Effector CD4-positive, alpha-beta T cell (primary cell): ENCODE data around the gene KCNQ1.
"Not testable (repeated sequence)": the region's sequence is repeated elsewhere in the genome, so short reads cannot be mapped to it uniquely, and the experiment has no call there.

Experiments
- DNase-seq: peaks from one replicate; pipeline ENCODE4 v3.0.0-alpha.2; 2020

The KCNQ1 gene

DNA sequence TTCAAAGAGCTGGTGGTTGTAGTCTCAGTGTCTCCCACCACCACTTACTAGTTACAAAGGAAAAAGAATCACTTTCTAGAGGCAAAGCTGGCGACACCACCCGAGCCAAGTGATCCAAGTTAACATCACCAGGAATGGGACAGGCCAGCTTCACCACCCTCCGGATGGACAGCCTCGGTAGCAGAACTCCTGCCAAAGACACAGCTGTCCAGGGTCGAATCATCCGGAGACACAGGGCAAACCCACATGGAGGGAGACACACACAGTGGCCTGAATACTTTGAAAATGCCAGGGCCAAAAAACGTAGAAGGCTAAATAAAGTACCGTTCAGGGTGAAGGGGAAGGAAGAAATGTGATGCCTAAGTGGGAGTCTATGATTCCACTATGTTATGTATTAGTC is 33.1 kb downstream of the KCNQ1 start:
- DNase-seq, result no peak

DNA sequence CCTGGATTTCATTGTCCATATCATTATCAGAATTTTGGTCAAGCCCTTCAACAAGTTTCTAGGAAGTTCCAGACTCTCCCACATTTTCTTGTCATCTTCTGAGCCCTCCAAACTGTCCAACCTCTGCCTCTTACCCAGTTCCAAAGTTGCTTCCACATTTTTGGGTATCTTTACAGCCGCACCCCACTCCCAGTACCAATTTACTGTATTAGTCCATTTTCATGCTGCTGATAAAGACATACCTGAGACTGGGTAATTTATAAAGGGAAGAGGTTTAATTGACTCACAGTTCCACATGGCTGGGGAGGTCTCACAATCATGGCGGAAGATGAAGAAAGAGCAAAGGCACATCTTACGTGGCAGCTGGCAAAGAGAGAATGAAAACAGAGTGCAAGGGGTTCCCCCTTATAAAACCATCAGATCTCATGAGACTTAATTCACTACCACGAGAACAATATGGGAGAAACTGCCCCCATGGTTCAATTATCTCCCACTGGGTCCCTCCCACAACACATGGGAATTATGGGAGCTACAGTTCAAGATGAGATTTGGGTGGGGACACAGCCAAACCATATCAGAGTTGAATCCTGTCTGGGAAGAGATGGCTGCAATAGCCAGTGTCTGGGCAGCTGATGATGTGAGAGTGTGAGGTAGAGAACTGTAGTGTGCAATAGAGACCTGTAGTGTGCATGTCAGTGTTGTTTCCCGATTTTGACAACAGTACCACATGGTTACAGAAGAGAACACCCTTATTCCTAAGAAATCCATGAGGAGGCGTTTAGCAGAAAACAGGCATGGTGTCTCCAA is 35.5 kb downstream of the KCNQ1 start:
- not testable (repeated sequence) for DNase-seq

DNA sequence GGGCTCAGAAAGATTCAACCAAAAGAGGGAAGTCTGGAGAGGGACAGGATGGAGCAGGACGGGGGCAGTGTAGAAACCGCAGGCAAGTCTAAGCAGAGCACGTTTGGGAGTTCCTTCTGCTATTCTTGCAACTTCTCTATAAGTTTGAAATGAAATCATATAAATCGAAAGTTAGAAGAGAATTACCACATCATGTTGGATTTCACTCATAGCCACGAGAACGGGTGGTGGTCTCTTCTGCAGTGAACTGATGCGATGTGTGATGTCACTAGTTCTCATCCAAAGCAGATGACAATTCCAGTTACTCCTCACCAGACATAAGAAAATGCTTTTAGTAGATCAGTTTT is 36.0 kb downstream of the KCNQ1 start:
- no peak for DNase-seq

DNA sequence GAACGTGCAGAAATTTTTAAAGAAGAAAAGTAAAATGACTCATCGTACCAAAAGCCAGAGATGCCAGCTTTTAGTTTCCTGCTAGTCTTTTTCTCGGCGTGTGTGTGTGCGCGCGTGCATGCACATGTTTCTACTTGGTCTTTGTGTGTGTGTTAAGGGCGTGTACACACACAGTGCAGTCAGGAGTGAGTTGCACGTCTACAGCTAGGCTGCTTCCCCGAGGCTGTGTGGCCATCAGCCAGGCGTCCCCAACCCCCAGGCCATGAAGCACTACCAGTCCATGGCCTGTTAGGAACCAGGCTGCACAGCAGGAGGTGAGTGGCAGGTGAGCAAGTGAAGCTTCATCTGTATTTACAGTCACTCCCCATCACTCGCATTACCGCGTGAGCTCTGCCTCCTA is 36.4 kb downstream of the KCNQ1 start:
- no peak for DNase-seq

DNA sequence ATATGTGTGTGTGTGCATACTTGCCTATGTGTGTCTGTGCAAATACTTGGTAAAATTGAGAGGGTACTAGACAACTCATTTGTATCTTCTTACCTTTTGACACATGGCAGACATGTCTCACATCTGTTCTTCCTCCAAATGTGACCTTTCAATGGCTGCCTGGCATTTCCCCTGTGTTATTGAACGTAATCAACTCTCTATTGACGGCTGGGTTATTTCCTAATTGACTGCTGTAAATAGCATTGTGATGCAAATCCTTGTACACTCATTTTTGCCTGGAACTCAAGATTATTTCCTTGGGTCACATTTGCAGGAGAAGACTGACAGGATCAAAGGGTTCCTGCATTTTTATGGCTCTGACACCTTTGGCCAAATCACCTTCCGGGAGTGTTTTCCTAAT is 37.4 kb downstream of the KCNQ1 start:
- DNase-seq, result no peak

DNA sequence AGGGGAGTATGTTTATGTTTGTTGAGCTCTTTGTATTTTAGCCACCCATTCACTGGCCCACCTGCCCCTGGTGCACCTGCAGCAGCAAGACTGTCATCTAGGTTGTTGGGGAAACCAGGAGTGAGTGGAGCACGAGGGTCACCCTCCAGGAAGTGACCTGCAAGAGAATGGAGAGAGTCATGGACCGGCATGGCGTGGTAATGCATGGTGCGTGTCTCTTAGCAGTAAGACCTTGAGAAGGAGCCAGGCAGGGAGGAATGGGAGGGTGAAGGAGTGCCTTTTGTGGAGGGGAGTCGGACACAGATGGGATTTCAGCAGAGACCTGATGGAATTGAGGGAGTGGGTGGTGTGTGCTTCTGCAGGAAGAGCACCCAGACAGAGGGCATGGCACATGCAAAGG is 37.9 kb downstream of the KCNQ1 start:
- no peak for DNase-seq

DNA sequence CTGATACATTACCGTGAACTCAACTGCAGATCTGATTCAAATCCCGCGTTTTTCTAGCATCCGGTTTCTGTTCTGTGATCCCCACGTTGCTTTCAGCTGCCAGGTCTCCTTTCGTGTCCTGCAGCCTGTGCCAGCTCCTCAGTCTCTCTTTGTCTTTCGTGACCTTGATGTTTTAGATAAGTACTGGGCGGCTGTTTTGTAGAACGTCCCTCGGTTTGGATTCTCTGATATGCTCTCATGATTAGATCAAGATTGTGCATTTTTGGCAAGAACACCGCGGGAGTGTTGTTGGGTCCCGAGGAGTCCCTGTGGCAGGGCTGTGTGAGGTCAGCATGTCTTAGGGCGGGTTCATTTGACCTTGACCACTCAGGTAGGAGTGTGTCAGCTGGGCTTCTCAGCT is 38.6 kb downstream of the KCNQ1 start:
- no peak for DNase-seq

DNA sequence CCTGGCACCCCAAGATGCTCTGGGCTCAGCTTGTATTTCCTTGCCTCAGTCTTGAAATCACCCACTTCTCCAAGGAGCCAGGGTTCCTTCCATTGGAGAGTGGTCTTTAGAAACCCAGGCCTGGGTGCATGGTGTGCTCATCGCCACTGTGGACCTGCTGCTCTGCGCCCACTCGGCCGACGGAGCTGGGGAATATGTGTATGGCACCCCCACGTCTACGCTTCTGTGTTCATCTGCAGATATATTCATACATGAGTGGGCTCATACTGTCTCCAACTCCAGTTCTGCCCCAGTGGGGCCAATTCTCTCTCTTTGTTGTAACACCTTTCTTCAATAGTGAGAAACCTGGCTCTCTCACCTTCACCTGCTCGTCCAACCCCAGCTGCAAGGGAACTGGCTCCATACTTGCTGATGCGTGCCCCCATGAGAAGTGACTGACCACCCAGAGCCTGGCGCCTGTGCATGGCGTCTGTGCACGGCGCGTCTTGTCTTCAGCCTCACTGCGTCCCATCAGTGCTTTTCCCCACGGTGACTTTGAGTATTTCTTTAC is 39.8 kb downstream of the KCNQ1 start:
- DNase-seq, result no peak

DNA sequence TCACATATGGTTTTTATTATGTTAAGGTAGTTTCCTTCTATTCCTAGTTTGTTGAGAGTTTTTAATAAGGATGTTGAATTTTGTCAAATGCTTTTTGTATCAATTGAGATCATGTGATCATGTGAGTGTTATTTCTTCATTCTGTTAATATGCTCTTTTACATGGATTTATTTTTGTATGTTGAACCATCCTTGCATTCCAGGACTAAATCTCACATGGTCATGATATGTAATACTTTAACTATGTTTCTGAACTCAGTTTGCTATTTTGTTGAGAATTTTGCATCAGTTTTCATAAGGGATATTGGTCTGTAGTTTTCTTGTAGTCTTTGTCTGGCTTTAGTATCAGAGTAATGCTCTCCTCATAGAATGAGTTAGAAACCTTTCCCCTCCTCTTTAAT is 43.2 kb downstream of the KCNQ1 start:
- no peak for DNase-seq

DNA sequence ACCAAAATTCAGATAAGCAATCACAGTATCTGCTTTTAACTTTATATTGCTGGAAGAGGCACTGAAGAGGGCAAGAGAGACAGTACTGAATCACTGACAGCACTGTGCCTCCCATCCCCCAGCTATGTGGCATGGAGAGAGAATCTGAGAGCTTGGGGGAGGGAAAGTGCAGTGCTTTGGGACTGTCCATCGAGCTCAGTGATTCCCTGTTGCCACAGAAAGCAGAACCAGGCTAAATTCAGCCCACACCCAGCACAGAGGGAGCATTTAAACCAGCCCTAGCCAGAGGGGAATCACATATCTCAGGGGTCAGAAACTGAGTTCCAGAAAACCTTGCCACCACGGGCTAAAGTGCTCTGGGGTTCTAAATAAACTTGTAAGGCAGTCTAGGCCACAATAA is 44.3 kb downstream of the KCNQ1 start:
- DNase-seq, result no peak

DNA sequence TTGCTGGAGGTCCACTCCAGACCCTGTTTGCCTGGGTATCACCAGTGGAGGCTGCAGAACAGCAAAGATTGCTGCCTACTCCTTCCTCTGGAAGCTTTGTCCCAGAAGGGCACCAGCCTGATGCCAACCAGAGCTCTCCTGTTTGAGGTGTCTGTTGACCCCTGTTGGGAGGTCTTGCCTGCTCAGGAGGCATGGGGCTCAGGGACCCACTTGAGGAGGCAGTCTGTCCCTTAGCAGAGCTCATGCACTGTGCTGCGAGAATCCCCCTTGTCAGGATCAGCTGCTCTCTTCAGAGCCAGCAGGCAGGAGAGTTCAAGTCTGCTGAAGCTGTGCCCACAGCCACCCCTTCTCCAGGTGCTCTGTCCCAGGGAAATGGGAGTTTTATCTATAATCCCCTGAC is 53.1 kb downstream of the KCNQ1 start:
- DNase-seq, result not testable (repeated sequence)

DNA sequence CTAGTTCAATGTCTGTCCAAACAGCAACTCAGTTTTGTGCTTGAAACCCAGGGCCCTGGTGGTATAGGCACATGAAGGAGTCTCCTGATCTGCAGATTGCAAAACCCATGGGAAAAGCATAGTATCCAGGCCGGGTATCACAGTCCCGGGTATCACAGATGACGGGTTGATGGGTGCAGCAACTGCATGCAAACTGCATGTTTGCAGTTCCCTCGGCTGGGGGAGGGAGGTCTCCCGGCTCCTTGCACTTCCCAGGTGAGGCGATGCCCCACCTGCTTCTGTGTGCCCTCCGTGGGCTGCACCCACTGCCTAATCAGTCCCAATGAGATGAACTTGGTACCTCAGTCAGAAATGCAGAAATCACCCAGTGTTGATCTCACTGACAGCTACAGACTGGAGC is 53.9 kb downstream of the KCNQ1 start:
- DNase-seq, result no peak

DNA sequence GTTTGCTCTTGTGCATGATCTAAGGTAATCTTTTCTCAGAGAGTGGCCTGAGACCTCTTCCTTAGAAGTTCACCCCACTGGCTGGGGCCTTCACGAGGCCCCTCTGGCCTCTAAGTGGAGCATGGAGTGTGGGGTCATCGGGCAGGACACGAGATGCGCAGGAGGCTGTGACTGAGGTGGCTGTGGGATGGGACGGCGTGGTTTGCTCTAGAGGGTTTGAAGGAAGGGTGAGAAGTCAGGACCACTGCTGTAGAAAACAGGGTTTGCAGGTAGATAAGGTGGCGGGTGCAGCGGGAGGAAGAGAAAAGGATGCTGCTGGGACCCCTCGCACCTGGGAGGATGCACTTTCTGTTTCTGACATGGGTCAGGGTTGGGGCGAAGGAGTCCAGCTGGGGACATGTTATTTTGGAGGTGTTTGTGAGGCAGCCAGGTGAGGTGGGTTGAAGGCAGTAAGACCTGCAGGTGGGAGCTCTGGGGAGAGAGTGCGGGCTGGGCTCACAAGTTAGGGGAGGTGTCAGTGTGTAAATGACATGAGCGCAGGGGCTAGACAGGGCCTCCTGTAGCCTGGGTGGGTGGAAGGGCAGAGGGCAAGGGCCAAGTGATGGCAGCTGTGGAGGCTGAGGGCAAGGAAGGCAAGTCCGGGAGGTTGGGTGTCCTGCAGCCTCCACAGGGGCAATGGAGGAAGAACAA is 62.5 kb downstream of the KCNQ1 start:
- DNase-seq, result no peak

DNA sequence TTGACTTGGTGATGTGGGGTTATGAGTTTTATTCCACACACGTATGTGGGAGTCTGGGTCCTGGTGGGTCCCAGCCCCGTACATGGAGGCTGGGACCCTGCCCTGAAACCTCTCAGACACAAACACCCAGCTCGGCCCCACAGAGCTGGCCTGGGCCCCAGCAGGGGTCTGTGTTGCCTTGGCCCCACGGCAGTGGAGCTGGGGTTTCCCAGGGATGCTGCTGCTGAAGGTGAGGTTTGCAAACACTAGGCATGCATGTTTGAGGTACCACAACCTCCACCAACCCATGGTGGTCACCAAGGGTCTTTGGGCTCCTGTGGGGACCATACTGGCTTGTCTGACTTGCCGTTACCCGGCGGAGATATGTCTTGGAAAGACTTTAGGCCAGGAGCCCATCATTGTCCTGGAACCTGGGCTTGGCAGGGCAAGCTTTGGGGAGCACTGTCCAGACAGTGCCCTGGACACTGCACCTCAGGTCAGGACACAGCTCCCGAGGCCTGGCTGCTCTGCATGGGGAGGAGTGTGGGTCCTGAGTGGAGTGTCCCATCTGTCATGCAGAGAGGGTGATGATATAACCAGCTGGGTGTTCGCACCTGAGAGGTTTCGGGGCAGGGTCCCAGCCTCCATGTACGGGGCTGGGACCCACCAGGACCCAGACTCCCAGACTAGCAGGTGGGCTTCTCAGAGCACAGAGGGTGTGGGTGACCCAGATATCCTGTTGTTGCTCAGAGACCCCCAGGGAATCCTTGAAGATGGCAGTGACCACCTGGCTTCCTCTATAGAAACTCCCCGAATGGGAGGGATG is 63.3 kb downstream of the KCNQ1 start:
- no peak for DNase-seq

DNA sequence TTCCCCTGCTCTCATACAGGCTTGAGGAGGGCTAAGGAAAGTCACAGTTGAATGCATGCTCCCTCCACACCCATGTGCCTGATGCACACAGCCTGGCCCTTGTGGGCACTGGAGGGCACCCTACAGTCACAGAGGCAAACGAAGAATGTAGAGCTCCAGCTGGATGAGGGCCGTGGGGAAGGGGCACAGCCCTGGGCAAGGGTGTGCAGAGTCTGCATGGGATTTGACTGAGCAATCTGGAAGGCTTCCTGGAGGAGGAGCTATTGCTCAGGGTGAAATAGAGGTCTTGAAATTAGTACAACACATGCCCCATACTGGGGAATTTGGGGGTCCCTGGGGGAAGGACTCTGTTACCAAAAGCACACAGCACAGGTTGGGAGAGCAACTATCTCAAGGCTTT is 64.0 kb downstream of the KCNQ1 start:
- no peak for DNase-seq

DNA sequence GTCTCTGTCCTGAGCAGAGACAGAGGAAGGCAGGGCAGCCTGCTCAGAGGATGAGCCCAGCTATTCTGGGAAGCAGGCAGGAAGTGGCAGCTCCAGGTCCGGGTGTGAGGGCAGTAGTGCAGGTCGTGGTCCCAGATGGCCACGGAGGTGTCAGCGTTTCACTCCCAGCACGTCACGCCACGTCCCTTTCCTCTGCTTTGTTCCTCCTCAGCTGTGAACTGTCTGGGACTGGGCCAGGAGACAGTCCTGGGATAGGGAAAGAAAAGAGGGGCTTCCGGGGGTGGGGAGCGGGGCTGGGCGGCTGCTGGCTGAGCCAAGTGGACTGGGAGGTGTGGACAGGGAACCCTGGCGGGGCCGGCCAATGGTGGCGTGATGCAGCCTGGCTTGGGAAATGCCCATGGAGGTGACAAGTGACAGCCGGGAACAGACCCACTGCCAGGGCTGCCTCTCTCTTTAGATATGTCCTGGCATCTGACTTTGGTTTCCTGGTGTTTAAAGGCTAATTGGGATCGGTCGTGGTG is 64.7 kb downstream of the KCNQ1 start:
- no peak for DNase-seq

DNA sequence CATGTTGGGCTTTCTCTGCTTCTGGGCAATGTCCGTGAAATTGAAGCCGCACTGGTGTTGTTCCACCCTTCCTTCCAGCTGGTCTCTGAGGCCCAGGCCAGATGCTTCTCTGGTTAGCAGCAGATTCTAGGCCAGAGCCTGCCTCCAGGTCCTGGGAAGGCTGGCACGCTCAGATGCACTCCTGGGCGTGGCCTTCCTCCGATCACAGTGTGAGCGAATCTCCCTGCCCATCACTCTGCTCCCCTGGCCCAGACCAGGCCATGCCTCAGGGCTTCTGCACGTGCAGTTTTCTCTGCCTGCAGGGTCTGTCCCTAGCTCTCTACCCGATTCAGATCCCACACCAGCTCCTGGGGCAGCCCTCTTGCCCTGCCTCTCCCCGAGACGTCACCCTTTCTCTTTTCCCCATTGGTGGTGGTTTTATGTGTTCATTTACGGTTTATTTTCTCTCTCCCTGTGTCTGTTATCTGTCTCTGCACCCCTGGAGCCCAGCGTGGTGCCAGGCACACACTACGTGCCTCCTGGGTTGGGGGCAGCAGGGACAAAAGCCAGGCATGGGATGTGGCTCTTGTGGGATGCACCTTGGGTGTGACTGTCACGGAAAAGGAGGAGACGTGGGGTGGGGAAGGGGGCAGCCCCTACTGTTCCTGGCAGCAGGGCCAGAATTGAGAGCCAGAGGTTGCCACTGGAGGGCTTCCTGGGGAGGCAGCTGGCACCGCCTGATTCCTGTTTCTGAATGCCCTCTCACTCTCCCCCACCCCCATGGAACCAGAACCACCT is 66.0 kb downstream of the KCNQ1 start:
- DNase-seq, result no peak

DNA sequence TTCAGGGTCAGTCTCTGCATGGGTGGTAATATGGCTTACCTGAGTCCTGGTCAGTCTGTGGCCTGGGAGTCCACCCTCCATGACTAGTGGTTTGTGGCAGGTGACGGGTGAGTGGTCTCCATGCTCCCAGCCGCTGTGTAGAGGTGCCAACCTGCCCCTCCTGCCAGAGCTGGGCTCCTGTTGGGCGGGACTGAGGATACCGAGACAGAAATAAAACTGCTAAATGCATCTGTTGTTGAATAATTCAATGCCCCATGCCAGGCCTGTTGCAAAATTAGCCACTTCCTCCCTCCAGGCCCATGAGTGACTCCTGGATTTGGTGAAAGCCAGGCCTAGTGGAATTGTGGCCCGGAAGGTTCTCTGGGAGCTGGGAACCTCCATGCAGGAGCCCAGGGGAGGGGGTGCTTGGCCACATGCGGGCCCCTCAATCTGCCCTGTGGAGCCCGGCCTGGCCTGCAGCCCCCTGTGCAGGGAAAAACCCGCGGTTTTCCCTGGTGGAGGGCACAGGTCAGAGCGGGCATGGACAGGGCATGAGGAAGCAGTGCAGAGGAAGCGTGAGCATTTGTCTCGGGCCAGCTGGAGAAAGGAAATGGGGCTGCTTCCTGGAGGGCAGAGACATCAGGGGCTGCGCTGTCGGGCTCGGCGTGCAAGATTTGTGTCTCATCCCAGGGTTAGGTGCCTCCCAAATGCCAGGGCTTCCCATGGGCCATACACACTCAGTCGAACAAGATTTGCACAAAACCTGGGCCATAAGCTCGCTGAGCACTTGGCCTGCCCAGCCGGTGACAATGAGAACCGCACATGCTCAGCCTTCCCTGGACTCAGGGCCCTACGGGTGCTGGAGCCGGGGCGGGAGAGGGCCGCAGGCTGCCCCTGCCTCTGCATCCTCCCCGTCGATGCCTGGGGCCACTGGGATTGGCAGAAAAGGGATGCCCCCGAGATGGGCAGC is 66.9 kb downstream of the KCNQ1 start:
- no peak for DNase-seq

DNA sequence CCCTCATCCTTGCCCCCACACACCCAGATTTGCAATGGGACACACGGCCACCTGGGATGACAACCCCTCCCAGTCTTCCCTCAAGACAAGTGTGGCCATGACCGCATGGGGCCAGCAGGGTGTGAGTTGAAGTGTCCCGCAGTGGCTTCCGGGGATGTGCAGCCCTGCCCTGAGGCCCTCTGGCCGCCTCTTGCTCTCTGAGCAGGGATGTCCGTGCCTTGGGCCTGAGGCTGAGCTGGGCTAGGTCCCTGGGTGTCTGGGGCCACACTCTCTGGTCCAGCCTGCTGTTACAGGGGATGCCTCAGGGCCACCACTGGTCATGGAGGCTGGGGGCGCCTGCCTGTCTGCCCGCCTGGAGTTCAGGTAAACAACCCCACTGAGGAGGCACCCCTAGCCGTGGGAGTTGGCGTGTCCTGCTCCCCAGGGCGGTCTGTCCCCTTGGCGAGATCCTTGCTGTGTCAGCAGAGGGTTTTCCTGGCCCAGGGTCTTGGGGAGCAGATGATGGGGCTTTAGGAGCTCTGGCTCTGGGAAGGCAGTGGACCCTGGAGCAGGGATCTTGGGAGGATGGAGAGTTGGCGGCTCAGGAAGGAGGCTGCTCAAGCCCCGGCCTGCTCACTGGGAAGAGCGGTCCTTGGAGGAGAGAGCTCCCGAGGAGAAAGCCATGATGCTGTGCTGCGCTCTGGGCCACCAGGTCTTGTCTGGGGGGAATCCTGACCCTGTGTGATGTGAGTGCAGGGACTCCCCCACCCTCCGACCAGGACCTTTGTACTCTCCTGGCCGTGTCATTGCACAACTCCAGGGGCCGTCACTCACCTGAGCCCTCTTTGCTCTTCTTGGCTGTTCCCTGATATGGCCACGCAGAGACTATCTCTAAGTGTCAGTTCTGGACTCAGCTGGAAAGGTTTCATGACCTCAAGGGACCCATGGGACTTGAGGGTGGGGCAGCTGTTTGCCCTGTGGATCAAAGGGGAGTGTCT is 67.9 kb downstream of the KCNQ1 start:
- DNase-seq, result no peak

DNA sequence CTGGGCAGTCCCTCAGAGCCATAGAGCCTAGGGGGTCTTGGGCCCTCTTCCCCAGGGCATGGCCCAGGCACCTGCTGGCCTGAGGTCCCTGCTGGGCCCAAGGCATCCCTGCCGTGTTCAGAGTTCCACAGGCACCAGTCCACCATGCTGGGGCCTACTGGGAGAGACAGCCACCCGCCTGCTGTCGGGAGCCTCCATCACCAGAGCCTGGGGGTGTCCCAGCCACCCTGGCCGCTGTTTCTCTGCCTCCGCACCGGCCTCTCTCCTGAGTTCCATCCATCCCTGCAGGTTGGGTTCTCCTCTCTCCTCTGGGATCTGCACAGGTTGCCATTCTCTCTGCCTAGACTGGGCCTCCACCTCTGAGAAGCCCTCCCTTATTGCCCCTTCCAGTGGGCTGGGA is 68.6 kb downstream of the KCNQ1 start:
- DNase-seq, result no peak
